HG02798 (cell line): Measurements from ENCODE around the gene RNF182.

Experiments used
- ATAC-seq: cut with Tn5 transposase; IDR thresholded peaks from one replicate; pipeline ENCODE4 v1.9.1; 2021; ENCODE audit warnings: mild to moderate bottlenecking; ENCODE audit not compliant: unreplicated experiment, poor library complexity

RNF182 gene

GRCh38 chr6:14026831-14027539, 102.2 kb downstream of the RNF182 start:
- ATAC-seq = no peak

GRCh38 chr6:14028631-14029030, 103.9 kb downstream of the RNF182 start:
- no peak for ATAC-seq

GRCh38 chr6:14029605-14030004, 104.9 kb downstream of the RNF182 start:
- ATAC-seq = no peak
